Caki2 (cell line): ENCODE data around the gene FCGR3B. TPM values are rescaled to one million over a fixed set of nuclear protein-coding genes. Genes with fewer than 3 reads are reported as not detected.
"Not testable (repeated sequence)": the region's sequence is repeated elsewhere in the genome, so short reads cannot be mapped to it uniquely, and the experiment has no call there.

Experiments
- DNase-seq: peaks from one replicate; pipeline ENCODE4 v3.0.0-alpha.2; 2015; ENCODE audit warnings: low read depth
- in situ Hi-C: cut with HindIII; loops from 2 replicates; pipeline ENCODE4 v1.10.0; 2016; ENCODE audit warnings: low sequenced_read_pairs, low pct_unique_long_range_greater_than_20kb, mixed read lengths
- total RNA-seq: library from RNA; depleted of rRNA; stranded (reverse); fragments of >200 nt; shearing (Covaris generic); gene quantifications from 2 replicates; pipeline ENCODE4 v1.2.3, GENCODE V29; 2014; ENCODE audit warnings: low replicate concordance; rRNA removed

FCGR3B gene
- total RNA-seq, 1 experiment from 2014 or later = not detected

- in situ Hi-C loops, DNase-seq: not testable (repeated sequence)
These were observed 50.0 kb downstream of the FCGR3B start for GRCh38 chr1:161580879-161581537.

GRCh38 chr1:161579856-161580507 is 51.0 kb downstream of the FCGR3B start:
- in situ Hi-C loops = not testable (repeated sequence)

GRCh38 chr1:161576676-161577075 is 54.3 kb downstream of the FCGR3B start:
- in situ Hi-C loops, DNase-seq: not testable (repeated sequence)

More at GRCh38 chr1:161579856-161580507, 51.0 kb downstream of the FCGR3B start:
- not testable (repeated sequence) for DNase-seq

Other genes starting within 250 kb of the FCGR3B start
- 0.17 TPM in 1 of 2 replicates, not detected in the other for gene FCGR2A, start 125.7 kb downstream of the FCGR3B start, total RNA-seq
- gene HSPA6, start 106.6 kb downstream of the FCGR3B start, total RNA-seq = 0.09 and 0.61 TPM in 2 replicates
- not detected in 2 replicates for gene FCGR3A, start 81.4 kb downstream of the FCGR3B start, total RNA-seq
- not detected in 2 replicates for gene FCGR2B, start 32.0 kb upstream of the FCGR3B start, total RNA-seq
- gene FCRLA, start 76.1 kb upstream of the FCGR3B start, total RNA-seq = not detected in 2 replicates
- gene FCRLB, start 90.4 kb upstream of the FCGR3B start, total RNA-seq = 3.2 and 5.3 TPM in 2 replicates
- gene DUSP12, start 118.6 kb upstream of the FCGR3B start, total RNA-seq = 20.4 and 36.9 TPM in 2 replicates
- gene ATF6, start 135.1 kb upstream of the FCGR3B start, total RNA-seq = 10.8 and 13.5 TPM in 2 replicates